ENCODE results near the gene DYNC1I1.

Gene DYNC1I1

GRCh38 chr7:95808396-95808795 lies 36.0 kb downstream of the DYNC1I1 start:
- Histone ChIP-seq H3K27ac (no peak overlapping the region), H3K36me3 (no peaks in the 10 kb centered on the region), H3K27me3 (no peaks in the 10 kb centered on the region), H3K9me3 (no peaks in the 10 kb centered on the region), H3K9ac (no peak overlapping the region), H4K20me1 (no peaks in the 10 kb centered on the region), H3K4me3 (no peak overlapping the region), H3K4me2 (no peak overlapping the region), H3K4me1 (no peaks in the 10 kb centered on the region)
- TF ChIP-seq Cebpa-rat (IDR thresholded peaks at IDR 0.05) = no peak

- no peaks in the 10 kb centered on the region for H3K9me3 ChIP-seq
- H4K20me1 ChIP-seq = no peaks in the 10 kb centered on the region
- H3K27ac ChIP-seq = no peak overlapping the region
- H3K27me3 ChIP-seq = no peaks in the 10 kb centered on the region
- TF ChIP-seq Cebpa-rat (IDR thresholded peaks at IDR 0.05) = no peak
- no peak overlapping the region for H3K4me2 ChIP-seq
- H3K4me3 ChIP-seq = no peak overlapping the region
- H3K9ac ChIP-seq = no peak overlapping the region
- no peaks in the 10 kb centered on the region for H3K36me3 ChIP-seq
- H3K4me1 ChIP-seq = no peaks in the 10 kb centered on the region
Measured at GRCh38 chr7:95811846-95812445, 39.6 kb downstream of the DYNC1I1 start.

GRCh38 chr7:95814721-95815120 lies 42.4 kb downstream of the DYNC1I1 start:
- no peak for TF ChIP-seq Cebpa-rat (IDR thresholded peaks at IDR 0.05)
- no peaks in the 10 kb centered on the region for H3K4me1 ChIP-seq
- no peak overlapping the region for H3K4me2 ChIP-seq
- H3K9me3 ChIP-seq = no peaks in the 10 kb centered on the region
- H3K9ac ChIP-seq = no peak overlapping the region
- H3K27ac ChIP-seq = no peak overlapping the region
- no peaks in the 10 kb centered on the region for H3K36me3 ChIP-seq
- H3K27me3 ChIP-seq = no peaks in the 10 kb centered on the region
- H3K4me3 ChIP-seq = no peak overlapping the region
- no peaks in the 10 kb centered on the region for H4K20me1 ChIP-seq

GRCh38 chr7:95817866-95818640 lies 45.7 kb downstream of the DYNC1I1 start:
- no peaks in the 10 kb centered on the region for H4K20me1 ChIP-seq
- no peak overlapping the region for H3K9ac ChIP-seq
- TF ChIP-seq Cebpa-rat (IDR thresholded peaks at IDR 0.05) = no peak
- no peaks in the 10 kb centered on the region for H3K4me1 ChIP-seq
- no peak overlapping the region for H3K4me3 ChIP-seq
- no peak overlapping the region for H3K4me2 ChIP-seq
- H3K27ac ChIP-seq = no peak overlapping the region
- H3K9me3 ChIP-seq = no peaks in the 10 kb centered on the region
- no peaks in the 10 kb centered on the region for H3K27me3 ChIP-seq
- no peaks in the 10 kb centered on the region for H3K36me3 ChIP-seq

- Histone ChIP-seq H3K4me3 (no peak overlapping the region), H3K9me3 (no peaks in the 10 kb centered on the region), H3K27me3 (no peaks in the 10 kb centered on the region), H3K9ac (no peak overlapping the region), H4K20me1 (no peaks in the 10 kb centered on the region), H3K36me3 (no peaks in the 10 kb centered on the region), H3K4me2 (no peak overlapping the region), H3K27ac (no peak overlapping the region), H3K4me1 (no peaks in the 10 kb centered on the region)
- TF ChIP-seq Cebpa-rat (IDR thresholded peaks at IDR 0.05) = no peak
Measured at GRCh38 chr7:95820778-95821177, 48.4 kb downstream of the DYNC1I1 start.

GRCh38 chr7:95822717-95823116 lies 50.4 kb downstream of the DYNC1I1 start:
- H3K36me3 ChIP-seq = no peaks in the 10 kb centered on the region
- no peak overlapping the region for H3K27ac ChIP-seq
- H3K4me1 ChIP-seq = no peaks in the 10 kb centered on the region
- H4K20me1 ChIP-seq = no peaks in the 10 kb centered on the region
- H3K4me2 ChIP-seq = no peak overlapping the region
- no peak for TF ChIP-seq Cebpa-rat (IDR thresholded peaks at IDR 0.05)
- H3K9me3 ChIP-seq = no peaks in the 10 kb centered on the region
- no peaks in the 10 kb centered on the region for H3K27me3 ChIP-seq
- H3K9ac ChIP-seq = no peak overlapping the region
- H3K4me3 ChIP-seq = no peak overlapping the region

DNA sequence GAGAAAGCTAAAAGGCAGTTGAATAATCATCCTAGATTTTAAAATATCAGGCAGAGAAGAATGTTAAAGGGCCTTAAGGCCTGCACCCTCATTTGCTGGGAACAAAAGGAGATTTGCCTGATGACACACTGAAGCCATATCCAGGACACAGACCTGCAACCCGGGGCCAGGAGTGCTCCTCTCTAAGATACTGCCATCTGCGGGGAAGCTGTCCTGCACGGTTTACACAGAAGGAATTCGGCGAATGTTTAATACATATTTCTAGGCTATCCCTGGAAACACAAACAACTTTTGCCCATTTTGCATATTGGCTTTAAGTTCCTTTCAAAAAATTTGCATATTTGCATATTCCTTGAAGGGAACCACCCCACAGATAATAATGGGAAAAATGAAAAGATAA lies 52.3 kb downstream of the DYNC1I1 start:
- H3K4me3 ChIP-seq = no peak overlapping the region
- no peaks in the 10 kb centered on the region for H3K27me3 ChIP-seq
- H4K20me1 ChIP-seq = no peaks in the 10 kb centered on the region
- no peak overlapping the region for H3K4me2 ChIP-seq
- no peak for TF ChIP-seq Cebpa-rat (IDR thresholded peaks at IDR 0.05)
- H3K9me3 ChIP-seq = no peaks in the 10 kb centered on the region
- H3K27ac ChIP-seq = no peak overlapping the region
- no peak overlapping the region for H3K9ac ChIP-seq
- no peaks in the 10 kb centered on the region for H3K4me1 ChIP-seq
- no peaks in the 10 kb centered on the region for H3K36me3 ChIP-seq

- Histone ChIP-seq H3K4me2 (no peak overlapping the region), H3K4me3 (no peak overlapping the region), H3K27me3 (no peaks in the 10 kb centered on the region), H4K20me1 (no peaks in the 10 kb centered on the region), H3K9ac (no peak overlapping the region), H3K36me3 (no peaks in the 10 kb centered on the region), H3K9me3 (no peaks in the 10 kb centered on the region), H3K4me1 (no peaks in the 10 kb centered on the region), H3K27ac (no peak overlapping the region)
- no peak for TF ChIP-seq Cebpa-rat (IDR thresholded peaks at IDR 0.05)
Measured at GRCh38 chr7:95828824-95829790, 56.8 kb downstream of the DYNC1I1 start.

GRCh38 chr7:95840953-95841950 lies 68.9 kb downstream of the DYNC1I1 start:
- Histone ChIP-seq H3K4me1 (peaks cover 13% of the 10 kb centered on the region), H3K27ac (no peak overlapping the region), H3K9ac (no peak overlapping the region), H3K27me3 (no peaks in the 10 kb centered on the region), H3K9me3 (0 out of 2 replicates have a peak, but pooled peaks cover 6% of the 10 kb centered on the region), H3K4me3 (no peak overlapping the region), H3K4me2 (peak overlapping the region; percentile 50), H4K20me1 (no peaks in the 10 kb centered on the region), H3K36me3 (no peaks in the 10 kb centered on the region)
- TF ChIP-seq Cebpa-rat (IDR thresholded peaks at IDR 0.05) = no peak
